NCI-H2196 treated with DMSO at 0.1 percent for 48 hours (cell line): ENCODE results near the gene HINFP.
"Not testable (repeated sequence)": the region's sequence is repeated elsewhere in the genome, so short reads cannot be mapped to it uniquely, and the experiment has no call there.

Experiments used
- DNase-seq: peaks from one replicate; lab custom pipeline; 2025; ENCODE audit not compliant: unreplicated experiment; lab: John Stamatoyannopoulos, UW

Gene HINFP

GRCh38 chr11:119099711-119100110 is 21.7 kb upstream of the HINFP start:
- no peak for DNase-seq

GRCh38 chr11:119100246-119100970 is 21.0 kb upstream of the HINFP start:
- peak; percentile 31 for DNase-seq

DNA sequence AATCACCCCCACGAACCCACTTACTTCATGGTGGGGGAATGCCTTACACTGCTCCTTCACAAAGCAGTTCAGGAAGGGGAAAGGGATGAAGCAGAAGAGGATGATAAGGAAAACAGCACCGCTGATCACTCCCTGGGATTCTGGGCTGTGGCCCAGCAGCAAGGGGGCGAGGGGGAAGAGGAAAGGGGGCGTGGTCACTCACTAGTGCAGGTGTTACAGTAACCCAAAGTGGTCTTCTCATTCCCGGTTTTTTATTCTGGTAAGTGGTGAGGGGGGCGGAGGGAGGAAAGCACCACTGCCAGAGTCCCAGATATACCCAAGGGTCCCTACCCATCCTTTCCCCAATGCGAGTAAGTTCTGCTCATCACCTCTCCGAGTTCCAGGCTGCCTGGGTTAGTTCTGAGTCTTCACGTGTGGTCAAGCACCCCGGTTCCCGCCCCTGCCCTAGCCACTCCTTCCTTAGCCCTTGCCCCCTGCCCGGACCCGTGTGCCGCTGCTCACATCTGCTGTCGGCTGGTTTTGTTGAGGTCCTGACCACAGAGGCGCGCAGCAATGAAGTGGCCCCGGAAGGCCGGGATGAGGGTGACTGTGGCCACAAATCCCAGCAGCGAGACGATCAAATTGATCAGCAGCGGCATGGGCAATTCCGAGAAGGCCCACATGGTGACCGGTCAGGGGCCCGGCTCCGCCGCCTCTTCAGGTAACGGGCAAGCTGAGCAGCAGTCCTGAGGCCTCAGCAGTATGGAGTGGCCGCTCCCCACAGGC is 20.2 kb upstream of the HINFP start:
- DNase-seq: no peak

DNA sequence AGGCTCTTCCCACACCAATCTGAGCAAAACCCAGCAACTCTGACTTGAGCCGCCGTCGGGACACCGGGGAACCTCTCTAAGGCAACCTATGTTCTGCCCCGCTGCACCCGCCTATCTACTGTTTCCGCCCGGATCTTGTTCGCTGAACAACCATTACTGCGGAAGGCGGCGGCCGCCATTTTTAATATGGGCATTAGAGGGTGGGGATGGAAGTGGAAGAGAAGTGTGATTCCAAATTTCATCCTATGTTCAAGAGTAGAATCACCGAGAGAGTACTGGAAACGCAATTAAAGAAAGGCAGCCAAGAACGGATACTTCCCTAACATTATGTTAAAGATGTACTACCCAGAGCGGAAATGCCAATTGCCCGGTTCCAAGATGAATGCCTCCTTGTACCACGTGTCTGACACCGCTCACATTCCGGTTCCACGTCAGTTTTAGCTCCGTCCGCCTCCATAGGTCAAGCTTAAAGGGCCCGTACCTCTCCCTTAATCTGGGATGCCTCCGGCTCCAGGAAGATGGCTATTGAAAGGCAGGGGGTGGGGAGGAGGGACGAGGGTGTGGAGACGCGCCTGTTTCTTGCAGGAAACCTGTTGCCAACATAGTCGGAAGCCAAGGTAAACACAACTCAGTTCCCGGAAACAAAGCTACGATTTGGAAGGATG is 19.5 kb upstream of the HINFP start, which contains the start of gene DPAGT1:
TSS of gene DPAGT1 (minus strand) at position 95 of the 665 bp plus-strand sequence. CDS start 198 bp downstream, outside the sequence.
- DNase-seq: peak; percentile 95

DNA sequence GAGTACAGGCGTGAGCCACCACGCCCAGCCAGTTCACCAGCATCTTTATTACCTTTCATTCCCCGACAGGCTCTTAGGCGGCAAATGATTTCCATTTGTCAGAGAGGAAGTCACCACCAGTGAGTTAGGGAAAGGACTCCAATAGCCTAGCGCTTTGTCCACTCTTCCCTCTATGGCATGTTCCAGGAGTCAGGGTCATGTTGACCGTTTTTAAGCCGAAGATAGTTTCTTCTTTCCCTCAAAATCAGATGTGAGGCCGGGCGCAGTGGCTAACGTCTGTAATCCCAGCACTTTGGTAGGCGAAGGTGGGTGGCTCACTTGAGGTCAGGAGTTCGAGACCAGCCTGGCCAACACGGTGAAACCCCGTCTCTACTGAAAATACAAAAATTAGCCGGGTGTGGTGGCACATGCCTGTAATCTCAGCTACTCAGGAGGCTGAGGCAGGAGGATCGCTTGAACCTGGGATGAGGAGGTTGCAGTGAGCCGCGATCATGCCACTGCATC is 18.2 kb upstream of the HINFP start:
- DNase-seq: not testable (repeated sequence)

- DNase-seq: no peak
Measured at GRCh38 chr11:119103793-119104192, 17.6 kb upstream of the HINFP start.

GRCh38 chr11:119106564-119107537 is 14.5 kb upstream of the HINFP start, which contains the start of gene C2CD2L:
TSS of gene C2CD2L (plus strand) at chr11:119107344. CDS start at chr11:119107742, 398 bp downstream.
- DNase-seq: peak; percentile 80

DNA sequence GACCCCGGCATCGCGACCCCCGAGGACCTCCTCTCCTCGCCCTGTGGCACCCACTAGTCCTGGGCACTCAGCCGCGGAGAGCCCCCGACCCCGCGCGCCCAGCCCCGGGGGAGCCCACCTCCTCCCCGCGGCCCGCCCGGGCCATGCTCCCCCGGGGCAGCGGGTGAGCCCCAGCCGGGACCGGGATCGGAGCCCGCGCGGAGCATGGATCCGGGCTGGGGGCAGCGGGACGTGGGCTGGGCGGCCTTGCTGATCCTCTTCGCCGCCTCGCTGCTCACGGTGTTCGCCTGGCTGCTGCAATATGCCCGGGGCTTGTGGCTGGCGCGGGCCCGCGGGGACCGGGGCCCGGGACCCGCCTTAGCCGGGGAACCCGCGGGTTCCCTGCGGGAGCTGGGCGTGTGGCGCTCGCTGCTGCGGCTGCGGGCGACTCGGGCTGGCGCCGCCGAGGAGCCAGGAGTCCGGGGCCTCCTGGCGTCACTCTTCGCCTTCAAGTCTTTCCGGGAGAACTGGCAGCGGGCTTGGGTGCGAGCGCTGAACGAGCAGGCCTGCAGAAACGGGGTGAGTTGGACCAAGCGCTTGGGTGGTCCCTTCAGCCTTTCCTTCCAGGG is 13.7 kb upstream of the HINFP start:
- no peak for DNase-seq

- DNase-seq: peak; percentile 10
Measured at GRCh38 chr11:119108146-119108856, 13.1 kb upstream of the HINFP start.

DNA sequence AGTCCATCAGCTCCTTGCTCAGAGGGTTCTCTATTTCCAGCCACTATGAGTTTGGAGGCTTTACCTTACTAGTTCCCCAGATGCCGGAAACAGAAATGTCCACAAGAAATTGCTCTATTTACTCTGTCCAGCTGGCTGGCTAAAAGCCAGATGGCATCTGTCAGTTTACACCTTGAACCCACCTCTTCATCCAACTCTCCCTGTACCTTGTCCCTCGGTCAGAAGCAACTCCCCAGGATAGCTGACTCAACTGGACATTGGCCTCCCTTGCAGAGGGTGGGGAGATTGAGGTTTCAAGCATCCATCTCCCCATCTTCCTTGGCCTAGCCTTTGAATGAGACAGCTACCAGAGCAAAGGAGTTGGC is 12.5 kb upstream of the HINFP start:
- no peak for DNase-seq

DNA sequence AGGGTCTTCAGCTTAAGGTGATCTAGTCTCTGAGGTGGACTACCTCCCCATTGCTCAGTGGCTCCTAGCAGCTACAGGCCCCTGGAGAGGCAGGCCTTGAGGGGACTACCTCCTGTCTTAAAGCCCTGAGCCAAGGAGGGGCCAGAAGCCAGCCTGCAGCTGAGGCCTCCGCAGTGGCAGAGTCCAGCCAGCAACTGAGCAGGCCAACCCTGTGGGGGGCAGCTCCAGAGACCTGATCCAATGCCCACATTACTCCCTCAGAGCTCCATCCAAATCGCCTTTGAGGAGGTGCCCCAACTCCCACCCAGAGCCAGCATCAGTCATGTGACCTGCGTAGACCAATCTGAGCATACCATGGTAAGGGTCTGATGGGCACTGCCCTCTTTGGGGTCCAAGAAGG is 11.5 kb upstream of the HINFP start:
- no peak for DNase-seq

GRCh38 chr11:119110439-119110838 is 10.9 kb upstream of the HINFP start:
- DNase-seq: no peak

GRCh38 chr11:119111361-119111925 is 9.9 kb upstream of the HINFP start:
- DNase-seq: no peak

DNA sequence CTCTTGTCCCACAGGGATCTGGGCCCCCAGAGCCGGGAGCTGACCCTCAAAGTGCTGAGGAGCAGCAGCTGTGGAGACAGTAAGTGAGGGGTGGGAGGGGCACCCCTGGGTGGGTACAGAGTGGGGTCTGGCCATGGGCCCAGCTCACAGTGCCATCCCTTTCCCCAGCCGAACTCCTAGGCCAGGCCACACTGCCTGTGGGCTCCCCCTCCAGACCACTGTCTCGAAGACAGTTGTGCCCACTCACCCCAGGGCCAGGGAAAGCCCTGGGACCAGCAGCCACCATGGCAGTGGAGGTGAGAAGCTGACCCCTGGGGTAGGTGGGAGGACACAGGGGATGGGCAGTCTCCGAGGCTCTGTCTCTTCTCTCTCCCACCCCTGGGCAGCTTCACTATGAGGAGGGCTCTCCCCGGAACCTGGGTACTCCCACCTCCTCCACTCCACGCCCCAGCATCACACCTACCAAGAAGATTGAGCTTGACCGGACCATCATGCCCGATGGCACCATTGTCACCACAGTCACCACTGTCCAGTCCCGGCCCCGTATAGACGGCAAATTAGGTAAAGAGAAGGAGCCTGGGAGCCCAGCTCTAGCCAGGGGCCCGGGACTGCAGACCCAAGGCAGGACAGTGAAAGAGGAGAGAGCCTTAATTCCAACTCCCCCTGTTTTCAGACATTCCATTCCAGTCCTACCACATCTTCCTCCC is 8.9 kb upstream of the HINFP start:
- no peak for DNase-seq

- no peak for DNase-seq
Measured at GRCh38 chr11:119113716-119114115, 7.7 kb upstream of the HINFP start.

GRCh38 chr11:119114351-119114750 is 7.0 kb upstream of the HINFP start:
- DNase-seq: no peak

GRCh38 chr11:119115484-119116234 is 5.7 kb upstream of the HINFP start:
- DNase-seq: no peak

DNA sequence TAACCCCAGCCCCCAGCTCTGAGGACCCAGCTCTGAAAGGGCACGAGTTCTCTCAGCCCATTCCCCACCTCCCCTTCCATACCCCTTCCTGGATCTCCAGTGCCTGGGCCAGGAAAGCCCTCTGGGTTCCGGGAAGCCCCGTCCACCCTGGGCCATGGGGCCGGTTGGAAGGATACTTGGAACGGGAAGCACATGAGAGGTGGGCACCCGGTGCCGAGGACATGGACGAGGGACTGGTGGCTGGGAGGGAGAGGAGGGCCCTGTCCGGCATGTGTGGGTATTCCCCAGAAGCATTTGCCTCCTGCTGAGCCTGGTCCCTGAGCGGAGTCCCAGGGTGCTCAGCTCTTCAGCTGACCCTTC is 5.2 kb upstream of the HINFP start:
- no peak for DNase-seq
